ENCODE data around the gene NCOA1. TPM values are rescaled to one million over a fixed set of nuclear protein-coding genes. Genes with fewer than 3 reads are reported as not detected.

Gene NCOA1
- total RNA-seq, 1 experiment from 2014 or later = 37.1 TPM

- POLR2A ChIA-PET = no interaction called here
- no TSS peak for BruUV-seq (replicated peaks)
Observed at GRCh38 chr2:24541621-24542020, 50.6 kb downstream of the NCOA1 start.

GRCh38 chr2:24542269-24542872 lies 51.3 kb downstream of the NCOA1 start:
- intact Hi-C loops (cut with micrococcal nuclease; ENCODE audit: unreplicated experiment) = loop anchor here (10.0 kb wide), 1 partner anchor 118 kb away; no protein-coding TSS in a partner anchor
- CTCF ChIA-PET = interaction anchor here (0.6 kb wide), 1 partner anchor 251 kb away, joined by 3 read pairs; the partner anchor contains the start of genes CENPO and PTRHD1

More at GRCh38 chr2:24541621-24542020, 50.6 kb downstream of the NCOA1 start:
- H3K36me3 Mint-ChIP-seq (ENCODE audit: insufficient read depth, unreplicated experiment) = no peaks in the 10 kb centered on the region
- intact Hi-C loops (cut with micrococcal nuclease; ENCODE audit: unreplicated experiment) = loop anchor here (10.0 kb wide), 1 partner anchor 117 kb away; no protein-coding TSS in a partner anchor
- no peaks in the 10 kb centered on the region for H3K27me3 Mint-ChIP-seq (ENCODE audit: insufficient read depth, unreplicated experiment)
- H3K4me3 Mint-ChIP-seq (ENCODE audit: unreplicated experiment) = no peak overlapping the region
- no peak overlapping the region for H3K4me3 ChIP-seq (ENCODE audit: low read depth, low read length)
- H3K27ac Mint-ChIP-seq (ENCODE audit: unreplicated experiment) = no peak overlapping the region
- CTCF ChIA-PET = no interaction called here
- H3K9me3 Mint-ChIP-seq (ENCODE audit: unreplicated experiment) = peaks cover 46% of the 10 kb centered on the region
- DNase-seq = no peak
- no peak for TF ChIP-seq CTCF (IDR thresholded peaks at IDR 0.05; ENCODE audit: insufficient read depth in 1 of 2, low read depth in 1 of 2, low read length in 1 of 2, severe bottlenecking in 1 of 2, unreplicated experiment in 1 of 2)
- no peaks in the 10 kb centered on the region for H3K27me3 ChIP-seq (replicated peaks; ENCODE audit: control insufficient read depth, insufficient read depth, low read length)
- no peaks in the 10 kb centered on the region for H3K36me3 ChIP-seq (ENCODE audit: control insufficient read depth, insufficient read depth, low read length)
- peaks cover 6% of the 10 kb centered on the region; the same call in 1 of the 2 replicates for H3K9me3 ChIP-seq
- H3K4me1 Mint-ChIP-seq (ENCODE audit: low read depth, unreplicated experiment) = no peaks in the 10 kb centered on the region
- H3K4me1 ChIP-seq = no peaks in the 10 kb centered on the region

GRCh38 chr2:24543252-24543651 lies 52.2 kb downstream of the NCOA1 start:
- Mint-ChIP-seq H3K27ac (ENCODE audit: unreplicated experiment) (no peak overlapping the region), H3K27me3 (ENCODE audit: insufficient read depth, unreplicated experiment) (no peaks in the 10 kb centered on the region), H3K36me3 (ENCODE audit: insufficient read depth, unreplicated experiment) (no peaks in the 10 kb centered on the region), H3K9me3 (ENCODE audit: unreplicated experiment) (peaks cover 46% of the 10 kb centered on the region), H3K4me3 (ENCODE audit: unreplicated experiment) (no peak overlapping the region), H3K4me1 (ENCODE audit: low read depth, unreplicated experiment) (no peaks in the 10 kb centered on the region)
- H3K4me3 ChIP-seq (ENCODE audit: low read depth, low read length) = no peak overlapping the region
- no TSS peak for BruUV-seq (replicated peaks)
- DNase-seq = no peak
- H3K4me1 ChIP-seq = no peaks in the 10 kb centered on the region
- peak in 1 of 2 experiments; percentile 27 for TF ChIP-seq CTCF (IDR thresholded peaks at IDR 0.05; ENCODE audit: insufficient read depth in 1 of 2, low read depth in 1 of 2, low read length in 1 of 2, severe bottlenecking in 1 of 2, unreplicated experiment in 1 of 2)
- no peaks in the 10 kb centered on the region for H3K27me3 ChIP-seq (replicated peaks; ENCODE audit: control insufficient read depth, insufficient read depth, low read length)
- POLR2A ChIA-PET = no interaction called here
- intact Hi-C loops (cut with micrococcal nuclease; ENCODE audit: unreplicated experiment) = loop anchor here (10.0 kb wide), 1 partner anchor 118 kb away; no protein-coding TSS in a partner anchor
- CTCF ChIA-PET = no interaction called here
- peaks cover 7% of the 10 kb centered on the region for H3K9me3 ChIP-seq
- no peaks in the 10 kb centered on the region for H3K36me3 ChIP-seq (ENCODE audit: control insufficient read depth, insufficient read depth, low read length)

More at GRCh38 chr2:24542269-24542872, 51.3 kb downstream of the NCOA1 start:
- no TSS peak for BruUV-seq (replicated peaks)
- Mint-ChIP-seq H3K4me1 (ENCODE audit: low read depth, unreplicated experiment) (no peaks in the 10 kb centered on the region), H3K27me3 (ENCODE audit: insufficient read depth, unreplicated experiment) (no peaks in the 10 kb centered on the region), H3K4me3 (ENCODE audit: unreplicated experiment) (no peak overlapping the region), H3K9me3 (ENCODE audit: unreplicated experiment) (peaks cover 46% of the 10 kb centered on the region), H3K27ac (ENCODE audit: unreplicated experiment) (no peak overlapping the region), H3K36me3 (ENCODE audit: insufficient read depth, unreplicated experiment) (no peaks in the 10 kb centered on the region)
- DNase-seq = no peak
- Histone ChIP-seq H3K9me3 (peaks cover 6% of the 10 kb centered on the region; the same call in 1 of the 2 replicates), H3K4me1 (no peaks in the 10 kb centered on the region), H3K36me3 (ENCODE audit: control insufficient read depth, insufficient read depth, low read length) (no peaks in the 10 kb centered on the region), H3K4me3 (ENCODE audit: low read depth, low read length) (no peak overlapping the region), H3K27me3 (replicated peaks; ENCODE audit: control insufficient read depth, insufficient read depth, low read length) (no peaks in the 10 kb centered on the region)
- POLR2A ChIA-PET = no interaction called here
- TF ChIP-seq CTCF (IDR thresholded peaks at IDR 0.05; ENCODE audit: insufficient read depth in 1 of 2, low read depth in 1 of 2, low read length in 1 of 2, severe bottlenecking in 1 of 2, unreplicated experiment in 1 of 2) = no peak

Measured in Caco-2 (cell line).